Endodermal cell (in vitro differentiated cells): ENCODE measurements around the gene INPP4B. TPM values are rescaled to one million over a fixed set of nuclear protein-coding genes. Genes with fewer than 3 reads are reported as not detected.

Experiments
- DNase-seq: peaks from one replicate; pipeline ENCODE4 v3.0.0-alpha.2; 2017
- H3K27ac ChIP-seq: 2 replicates; pipeline ENCODE4 v1.5.1; 2013; ENCODE audit warnings: mild to moderate bottlenecking, low read depth, low read length, moderate library complexity
- H3K27me3 ChIP-seq: 2 replicates; pipeline ENCODE4 v1.6.1; 2013; ENCODE audit warnings: mild to moderate bottlenecking, low read length, moderate library complexity; ENCODE audit not compliant: insufficient read depth, control insufficient read depth, poor library complexity, severe bottlenecking
- H3K36me3 ChIP-seq: 2 replicates; pipeline ENCODE4 v1.7.0; 2013; ENCODE audit warnings: mild to moderate bottlenecking, low read length, moderate library complexity; ENCODE audit not compliant: control insufficient read depth, insufficient read depth
- H3K4me1 ChIP-seq: one replicate; pipeline ENCODE4 v1.7.0; 2013; ENCODE audit warnings: low read length; ENCODE audit not compliant: control insufficient read depth, insufficient read depth
- H3K4me3 ChIP-seq: 2 replicates; pipeline ENCODE4 v1.5.1; 2013; ENCODE audit warnings: mild to moderate bottlenecking, low read length, moderate library complexity
- H3K9ac ChIP-seq: 2 replicates; pipeline ENCODE4 v1.6.1; 2013; ENCODE audit warnings: mild to moderate bottlenecking, low read length, moderate library complexity; ENCODE audit not compliant: poor library complexity, severe bottlenecking; ENCODE audit errors: extremely low read depth
- H3K9me3 ChIP-seq: 2 replicates; pipeline ENCODE4 v1.6.1; 2013; ENCODE audit warnings: mild to moderate bottlenecking, low read length, moderate library complexity; ENCODE audit not compliant: control insufficient read depth
- H3K27ac Mint-ChIP-seq: 2 replicates; pipeline ENCODE4 v1.8.0; 2020; ENCODE audit warnings: mixed read lengths
- H3K27me3 Mint-ChIP-seq: 2 replicates; pipeline ENCODE4 v1.8.0; 2021; ENCODE audit warnings: mild to moderate bottlenecking, mixed read lengths; ENCODE audit not compliant: insufficient read depth
- H3K36me3 Mint-ChIP-seq: 2 replicates; pipeline ENCODE4 v1.8.0; 2020; ENCODE audit warnings: low read depth, mixed read lengths
- H3K4me1 Mint-ChIP-seq: 2 replicates; pipeline ENCODE4 v1.8.0; 2020; ENCODE audit warnings: mixed read lengths
- H3K4me3 Mint-ChIP-seq: 2 replicates; pipeline ENCODE4 v1.8.0; 2020; ENCODE audit warnings: mild to moderate bottlenecking, moderate library complexity, mixed read lengths
- H3K9me3 Mint-ChIP-seq: 2 replicates; pipeline ENCODE4 v1.8.0; 2020; ENCODE audit warnings: mild to moderate bottlenecking, mixed read lengths
- CTCF ChIP-seq: fragments of 200-600 bp; sonication (generic); conservative IDR thresholded peaks from 2 replicates; pipeline ENCODE4 v1.5.0; 2021; ENCODE audit warnings: antibody characterized with exemption, mild to moderate bottlenecking
- WGBS, 2 experiments: methylation state at CpG; one replicate each; pipeline versions ENCODE4 v1.1.5 to v1.1.7; 2013; ENCODE audit warnings: missing lambda C conversion rate in 2 of 2, mixed read lengths in 1 of 2; ENCODE audit not compliant: insufficient coverage in 1 of 2, insufficient read length in 1 of 2; 5-methylcytosine and 5-hydroxymethylcytosine counted together
- total RNA-seq, 2 donors: library from RNA; stranded (reverse); fragmentation: NEBNext Ultra II Directional in 1 of 2; extraction: Animal tissue kit (Norgen Biotek cat#: 25700) in 1 of 2; gene quantifications; 2 replicates in 1 of 2; 3 replicates in 1 of 2; pipeline ENCODE4 v1.2.1, GENCODE V29; 2021

INPP4B gene
- total RNA-seq, 2 donors from 2014 or later: 0.64 to 0.66 TPM

- Mint-ChIP-seq H3K4me3 (no peak overlapping the region), H3K4me1 (no peaks in the 10 kb centered on the region), H3K36me3 (no peaks in the 10 kb centered on the region), H3K27me3 (no peaks in the 10 kb centered on the region), H3K27ac (no peak overlapping the region), H3K9me3 (no peaks in the 10 kb centered on the region)
- no peaks in the 10 kb centered on the region for H3K36me3 ChIP-seq
- no peak overlapping the region for H3K9ac ChIP-seq
- H3K4me3 ChIP-seq: no peak overlapping the region
- no peaks in the 10 kb centered on the region for H3K9me3 ChIP-seq
- 95% methylated on average over 2 of the region's 2 CpGs; no CpG with 5 or more reads in 1 of the 2 experiments for WGBS, 2 experiments
- H3K27me3 ChIP-seq: no peaks in the 10 kb centered on the region
- H3K4me1 ChIP-seq: no peaks in the 10 kb centered on the region
- H3K27ac ChIP-seq: no peak overlapping the region
- no peak for TF ChIP-seq CTCF
- no peak for DNase-seq
These were observed 266.7 kb downstream of the INPP4B start for GRCh38 chr4:142579443-142579842.

- Mint-ChIP-seq H3K27ac (no peak overlapping the region), H3K9me3 (no peaks in the 10 kb centered on the region), H3K27me3 (no peaks in the 10 kb centered on the region), H3K4me1 (peaks cover 5% of the 10 kb centered on the region), H3K4me3 (no peak overlapping the region), H3K36me3 (no peaks in the 10 kb centered on the region)
- no peak for DNase-seq
- Histone ChIP-seq H3K27me3 (no peaks in the 10 kb centered on the region), H3K4me1 (no peaks in the 10 kb centered on the region), H3K36me3 (no peaks in the 10 kb centered on the region), H3K9me3 (no peaks in the 10 kb centered on the region), H3K27ac (no peak overlapping the region), H3K4me3 (no peak overlapping the region), H3K9ac (no peak overlapping the region)
- 92 to 95% methylated on average over 3 of the region's 3 CpGs for WGBS, 2 experiments
- TF ChIP-seq CTCF: no peak
These were observed 271.8 kb downstream of the INPP4B start for GRCh38 chr4:142574306-142574705.

- Histone ChIP-seq H3K4me1 (no peaks in the 10 kb centered on the region), H3K9me3 (no peaks in the 10 kb centered on the region), H3K27ac (no peak overlapping the region), H3K36me3 (no peaks in the 10 kb centered on the region), H3K27me3 (no peaks in the 10 kb centered on the region), H3K4me3 (no peak overlapping the region), H3K9ac (no peak overlapping the region)
- 65% methylated on average over 1 of the region's 1 CpG; no CpG with 5 or more reads in 1 of the 2 experiments for WGBS, 2 experiments
- no peak for TF ChIP-seq CTCF
- no peak overlapping the region for H3K27ac Mint-ChIP-seq
- H3K4me1 Mint-ChIP-seq: peaks cover 15% of the 10 kb centered on the region
- no peak for DNase-seq
- H3K27me3 Mint-ChIP-seq: no peaks in the 10 kb centered on the region
- H3K36me3 Mint-ChIP-seq: no peaks in the 10 kb centered on the region
- H3K9me3 Mint-ChIP-seq: no peaks in the 10 kb centered on the region
- H3K4me3 Mint-ChIP-seq: no peak overlapping the region
These were observed 274.0 kb downstream of the INPP4B start for GRCh38 chr4:142572071-142572470.
